ENCODE measurements around the gene ERC2.

ERC2 gene

DNA sequence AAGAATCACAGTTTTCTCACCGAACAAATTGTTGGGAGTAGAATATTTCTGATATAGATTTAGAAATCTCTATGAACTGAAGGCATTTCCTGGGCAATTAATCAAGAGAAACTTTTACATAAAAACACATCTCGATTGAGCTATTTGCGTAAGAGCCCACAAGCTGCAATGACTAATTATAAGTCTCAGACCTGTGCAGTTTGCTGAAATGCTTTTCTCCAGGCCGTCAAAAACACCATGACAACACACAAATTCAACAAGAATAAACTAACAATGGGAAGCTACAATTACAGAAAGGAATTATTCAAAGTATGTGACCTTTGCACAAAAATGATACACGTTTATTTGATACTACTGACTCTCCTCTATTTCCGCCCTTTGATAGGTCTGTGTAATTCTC, 499.9 kb downstream of the ERC2 start:
- Histone ChIP-seq H3F3A (ENCODE audit: insufficient read depth, low read length) (no peaks in the 10 kb centered on the region), H3K79me2 (ENCODE audit: insufficient read depth, low read length) (no peaks in the 10 kb centered on the region), H3K9me2 (ENCODE audit: low read depth, low read length) (no peaks in the 10 kb centered on the region), H3K9me3 (ENCODE audit: low read length) (no peaks in the 10 kb centered on the region), H3K9ac (ENCODE audit: low read length) (no peak overlapping the region), H3K4me1 (ENCODE audit: insufficient read depth, low read length, severe bottlenecking) (no peaks in the 10 kb centered on the region), H3K36me3 (ENCODE audit: insufficient read depth, low read length) (no peaks in the 10 kb centered on the region), H4K20me1 (ENCODE audit: insufficient read depth, low read length) (no peaks in the 10 kb centered on the region), H3K27ac (ENCODE audit: low read depth, low read length, poor library complexity, severe bottlenecking) (no peak overlapping the region), H3K27me3 (ENCODE audit: insufficient read depth, low read length) (no peaks in the 10 kb centered on the region), H3K4me2 (ENCODE audit: low read length) (no peak overlapping the region), H3K4me3 (ENCODE audit: low read depth, low read length, poor library complexity, severe bottlenecking) (no peak overlapping the region), H2AFZ (ENCODE audit: low read length) (no peak overlapping the region)
- TF ChIP-seq EZH2 (IDR thresholded peaks at IDR 0.05; ENCODE audit: borderline replicate concordance, low read length) (no peak), CTCF (IDR thresholded peaks at IDR 0.05; ENCODE audit: low read length) (no peak)

DNA sequence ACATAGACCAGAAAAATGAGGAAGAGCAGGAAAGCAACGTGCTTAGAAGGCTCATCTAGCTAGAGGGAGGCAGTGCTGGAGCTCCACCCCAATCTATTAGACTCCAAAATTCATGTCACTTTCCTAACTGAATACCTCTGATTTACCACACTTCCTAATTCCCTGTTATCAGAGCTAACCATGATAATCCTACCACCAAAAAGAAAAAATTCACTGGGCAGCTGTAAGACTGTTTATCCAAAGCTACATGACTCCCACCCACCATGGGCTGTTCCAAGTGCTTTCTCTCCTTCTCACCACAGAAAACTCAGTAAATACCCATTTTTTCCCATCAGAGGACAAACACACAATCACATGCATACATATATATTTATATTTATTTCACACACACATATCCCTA, 501.7 kb downstream of the ERC2 start:
- Histone ChIP-seq H3K9me3 (ENCODE audit: low read length) (no peaks in the 10 kb centered on the region), H3K27me3 (ENCODE audit: insufficient read depth, low read length) (no peaks in the 10 kb centered on the region), H3K4me1 (ENCODE audit: insufficient read depth, low read length, severe bottlenecking) (no peaks in the 10 kb centered on the region), H3K4me3 (ENCODE audit: low read depth, low read length, poor library complexity, severe bottlenecking) (no peak overlapping the region), H3K4me2 (ENCODE audit: low read length) (no peak overlapping the region), H3K36me3 (ENCODE audit: insufficient read depth, low read length) (no peaks in the 10 kb centered on the region), H3K9me2 (ENCODE audit: low read depth, low read length) (no peaks in the 10 kb centered on the region), H2AFZ (ENCODE audit: low read length) (no peak overlapping the region), H3K9ac (ENCODE audit: low read length) (no peak overlapping the region), H3F3A (ENCODE audit: insufficient read depth, low read length) (no peaks in the 10 kb centered on the region), H3K27ac (ENCODE audit: low read depth, low read length, poor library complexity, severe bottlenecking) (no peak overlapping the region), H4K20me1 (ENCODE audit: insufficient read depth, low read length) (no peaks in the 10 kb centered on the region), H3K79me2 (ENCODE audit: insufficient read depth, low read length) (no peaks in the 10 kb centered on the region)
- TF ChIP-seq EZH2 (IDR thresholded peaks at IDR 0.05; ENCODE audit: borderline replicate concordance, low read length) = no peak
- no peak for TF ChIP-seq CTCF (IDR thresholded peaks at IDR 0.05; ENCODE audit: low read length)

- no peak overlapping the region for H3K4me3 ChIP-seq (ENCODE audit: low read depth, low read length, poor library complexity, severe bottlenecking)
- H3K27me3 ChIP-seq (ENCODE audit: insufficient read depth, low read length) = no peaks in the 10 kb centered on the region
- no peaks in the 10 kb centered on the region for H4K20me1 ChIP-seq (ENCODE audit: insufficient read depth, low read length)
- H3K27ac ChIP-seq (ENCODE audit: low read depth, low read length, poor library complexity, severe bottlenecking) = no peak overlapping the region
- no peak for TF ChIP-seq EZH2 (IDR thresholded peaks at IDR 0.05; ENCODE audit: borderline replicate concordance, low read length)
- no peak for TF ChIP-seq CTCF (IDR thresholded peaks at IDR 0.05; ENCODE audit: low read length)
- no peaks in the 10 kb centered on the region for H3K9me3 ChIP-seq (ENCODE audit: low read length)
- no peaks in the 10 kb centered on the region for H3F3A ChIP-seq (ENCODE audit: insufficient read depth, low read length)
- H3K9ac ChIP-seq (ENCODE audit: low read length) = no peak overlapping the region
- H2AFZ ChIP-seq (ENCODE audit: low read length) = no peak overlapping the region
- no peaks in the 10 kb centered on the region for H3K4me1 ChIP-seq (ENCODE audit: insufficient read depth, low read length, severe bottlenecking)
- no peaks in the 10 kb centered on the region for H3K79me2 ChIP-seq (ENCODE audit: insufficient read depth, low read length)
- no peaks in the 10 kb centered on the region for H3K9me2 ChIP-seq (ENCODE audit: low read depth, low read length)
- no peak overlapping the region for H3K4me2 ChIP-seq (ENCODE audit: low read length)
- H3K36me3 ChIP-seq (ENCODE audit: insufficient read depth, low read length) = no peaks in the 10 kb centered on the region
Observed at GRCh38 chr3:55965776-55966175, 502.5 kb downstream of the ERC2 start.
